ENCODE data around the gene PCDHGB2. TPM values are rescaled to one million over a fixed set of nuclear protein-coding genes. Genes with fewer than 3 reads are reported as not detected.
"Not testable (repeated sequence)": the region's sequence is repeated elsewhere in the genome, so short reads cannot be mapped to it uniquely, and the experiment has no call there.

PCDHGB2 gene
- total and polyA plus RNA-seq, 2 of the 8 experiments (the other 6 are each of a cell fraction or from before 2014, with no cell fraction given), result 1.9 to 2.9 TPM

DNA sequence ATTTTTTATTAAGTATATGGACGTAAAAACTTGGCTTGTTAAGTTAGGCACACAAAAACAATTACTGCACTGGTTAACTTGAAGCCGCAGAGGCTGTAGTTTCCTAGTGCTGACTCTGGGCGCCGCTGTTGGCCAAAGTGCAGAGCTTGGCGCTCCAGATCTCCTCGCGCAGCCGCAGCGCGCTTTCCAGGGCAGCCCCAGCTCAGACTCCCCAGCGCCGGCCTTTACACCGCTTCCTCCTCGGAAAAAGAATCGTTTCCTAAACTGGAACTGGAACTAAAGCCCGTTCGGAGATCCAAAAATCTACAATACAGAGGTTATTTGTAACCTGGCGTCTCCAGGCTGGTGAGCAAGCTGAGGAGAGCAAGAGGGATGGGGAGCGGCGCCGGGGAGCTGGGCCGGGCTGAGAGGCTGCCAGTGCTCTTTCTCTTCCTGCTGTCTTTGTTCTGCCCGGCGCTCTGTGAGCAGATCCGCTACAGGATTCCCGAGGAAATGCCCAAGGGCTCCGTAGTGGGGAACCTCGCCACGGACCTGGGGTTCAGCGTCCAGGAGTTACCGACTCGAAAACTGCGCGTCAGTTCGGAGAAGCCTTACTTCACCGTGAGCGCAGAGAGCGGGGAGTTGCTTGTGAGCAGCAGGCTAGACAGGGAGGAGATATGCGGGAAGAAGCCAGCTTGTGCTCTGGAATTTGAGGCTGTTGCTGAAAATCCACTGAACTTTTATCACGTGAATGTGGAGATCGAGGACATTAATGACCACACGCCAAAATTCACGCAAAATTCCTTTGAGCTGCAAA, 38.2 kb downstream of the PCDHGB2 start, which contains the start of gene PCDHGB5:
Gene PCDHGB5 (plus strand): TSS at position 192 of the 796 bp plus-strand sequence. CDS start 181 bp downstream, at position 373.
- not testable (repeated sequence) for H2BK20ac ChIP-seq (ENCODE audit: low read length); H3K23ac ChIP-seq (ENCODE audit: insufficient read length); H2BK120ac ChIP-seq (replicated peaks; ENCODE audit: low read depth, low read length); H3K56ac ChIP-seq (replicated peaks; ENCODE audit: insufficient read length, low read depth, low read length); H4K20me1 ChIP-seq (replicated peaks in 1 of 2; ENCODE audit: control insufficient read depth in 1 of 2, insufficient read depth in 2 of 2, low read length in 2 of 2); H3K27me3 ChIP-seq (replicated peaks in 1 of 4; ENCODE audit: control insufficient read depth in 3 of 4, extremely low read depth in 1 of 4, insufficient read depth in 3 of 4, low read length in 3 of 4); H4K91ac ChIP-seq (replicated peaks; ENCODE audit: insufficient read length, low read length); H2BK5ac ChIP-seq (ENCODE audit: low read depth, low read length); H2AFZ ChIP-seq (ENCODE audit: low read length); H4K5ac ChIP-seq (ENCODE audit: insufficient read length, low read depth, low read length); H2BK12ac ChIP-seq (ENCODE audit: low read depth, low read length); H3K27ac ChIP-seq (ENCODE audit: low read depth, low read length); H3K9ac ChIP-seq (replicated peaks in 1 of 4; ENCODE audit: extremely low read depth in 1 of 4, low read depth in 3 of 4, low read length in 3 of 4); H3K4me1 ChIP-seq (replicated peaks in 1 of 4; ENCODE audit: control insufficient read depth in 3 of 4, insufficient read depth in 4 of 4, low read length in 3 of 4); DNase-seq (ENCODE audit: low read depth in 1 of 2, low spot score in 2 of 2); H3K14ac ChIP-seq (ENCODE audit: insufficient read length); H3K23me2 ChIP-seq (ENCODE audit: low read depth, low read length); H2AK5ac ChIP-seq (ENCODE audit: low read depth, low read length); H3K79me1 ChIP-seq (ENCODE audit: low read depth, low read length); H3K4ac ChIP-seq (replicated peaks; ENCODE audit: insufficient read length, low read depth, low read length); H4K8ac ChIP-seq (ENCODE audit: extremely low read depth, insufficient read depth, low read length); H3K79me2 ChIP-seq (ENCODE audit: control insufficient read depth in 1 of 2, insufficient read depth in 2 of 2, low read length in 2 of 2); H3K4me2 ChIP-seq (ENCODE audit: insufficient read depth in 1 of 2, low read depth in 2 of 2, low read length in 2 of 2); H3K18ac ChIP-seq (ENCODE audit: extremely low read depth, low read length); H2BK15ac ChIP-seq (ENCODE audit: low read length)
- WGBS, 2 experiments (ENCODE audit: extremely low coverage in 1 of 2, insufficient coverage in 1 of 2, insufficient read length in 1 of 2, insufficient replicate concordance in 2 of 2, low coverage in 1 of 2, low lambda C conversion rate in 2 of 2, missing lambda C conversion rate in 1 of 2), result 71% methylated on average over 15 of the region's 43 CpGs; no CpG with 5 or more reads in 1 of the 2 experiments
- Histone ChIP-seq H3K4me3 (ENCODE audit: extremely low read depth in 1 of 4, insufficient read depth in 2 of 4, low read depth in 3 of 4, low read length in 4 of 4) (peak within 1 kb of the TSS in 1 of 4 experiments; percentile 46; a peak in 1 of 8 replicates), H3K36me3 (ENCODE audit: control insufficient read depth in 2 of 4, insufficient read depth in 4 of 4, low read length in 3 of 4) (peaks cover 0 to 14% (median 4%) of the 10 kb centered on the region in 4 experiments; a peak in 6 of 8 replicates), H3K9me3 (ENCODE audit: insufficient read depth in 2 of 2, low read depth in 1 of 2, low read length in 1 of 2) (peaks cover 48 to 56% of the 10 kb centered on the region in 2 experiments)
- ChIA-PET CTCF (ENCODE audit: partially characterized antibody) (interaction anchor here (0.7 to 4.0 kb wide), 29 partner anchors 9 to 320 kb away, joined by 3 to 34 read pairs (median 5); partner anchors contain the start of genes PCDHB10, PCDHB11, PCDHB15 and PCDHGA10), POLR2A (ENCODE audit: partially characterized antibody) (interaction anchor here (0.6 to 0.9 kb wide), 3 partner anchors 10 to 160 kb away, joined by 3 to 4 read pairs (median 3); no protein-coding TSS in a partner anchor)
- TF ChIP-seq RAD21 (IDR thresholded peaks at IDR 0.05 in 1 of 2, conservative IDR thresholded peaks at IDR 0.05 in 1 of 2; ENCODE audit: low read depth in 2 of 2, low read length in 2 of 2), result peak; percentile 17 to 32; a peak in 3 of 4 replicates
- TF ChIP-seq, protein P1, sequence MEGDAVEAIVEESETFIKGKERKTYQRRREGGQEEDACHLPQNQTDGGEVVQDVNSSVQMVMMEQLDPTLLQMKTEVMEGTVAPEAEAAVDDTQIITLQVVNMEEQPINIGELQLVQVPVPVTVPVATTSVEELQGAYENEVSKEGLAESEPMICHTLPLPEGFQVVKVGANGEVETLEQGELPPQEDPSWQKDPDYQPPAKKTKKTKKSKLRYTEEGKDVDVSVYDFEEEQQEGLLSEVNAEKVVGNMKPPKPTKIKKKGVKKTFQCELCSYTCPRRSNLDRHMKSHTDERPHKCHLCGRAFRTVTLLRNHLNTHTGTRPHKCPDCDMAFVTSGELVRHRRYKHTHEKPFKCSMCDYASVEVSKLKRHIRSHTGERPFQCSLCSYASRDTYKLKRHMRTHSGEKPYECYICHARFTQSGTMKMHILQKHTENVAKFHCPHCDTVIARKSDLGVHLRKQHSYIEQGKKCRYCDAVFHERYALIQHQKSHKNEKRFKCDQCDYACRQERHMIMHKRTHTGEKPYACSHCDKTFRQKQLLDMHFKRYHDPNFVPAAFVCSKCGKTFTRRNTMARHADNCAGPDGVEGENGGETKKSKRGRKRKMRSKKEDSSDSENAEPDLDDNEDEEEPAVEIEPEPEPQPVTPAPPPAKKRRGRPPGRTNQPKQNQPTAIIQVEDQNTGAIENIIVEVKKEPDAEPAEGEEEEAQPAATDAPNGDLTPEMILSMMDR (IDR thresholded peaks at IDR 0.05; ENCODE audit: control extremely low read depth in 1 of 3, insufficient read depth in 1 of 3, low read depth in 1 of 3, low read length in 3 of 3), result peak in 2 of 3 experiments; percentile 29 to 39; a peak in 2 of 4 replicates
- peak; percentile 91 for FAIRE-seq

All from H1 (cell line).